Measurements from ENCODE around the gene SCLY.
"Not testable (repeated sequence)": the region's sequence is repeated elsewhere in the genome, so short reads cannot be mapped to it uniquely, and the experiment has no call there.

The SCLY gene

GRCh38 chr2:238059505-238059904 lies 1.3 kb upstream of the SCLY start:
- DNase-seq (ENCODE audit: low read depth, low spot score), result no peak
- Histone ChIP-seq H3K4me1 (ENCODE audit: control insufficient read depth, insufficient read depth, low read length) (no peaks in the 10 kb centered on the region; the same call in 1 of the 2 replicates), H3K27me3 (ENCODE audit: control insufficient read depth, insufficient read depth, low read length) (no peaks in the 10 kb centered on the region), H3K36me3 (ENCODE audit: control insufficient read depth, insufficient read depth, low read length) (no peaks in the 10 kb centered on the region; the same call in 1 of the 2 replicates), H3K4me3 (ENCODE audit: low read length) (no peak overlapping the region), H3K27ac (ENCODE audit: low read length) (no peak overlapping the region), H3K9me3 (ENCODE audit: control insufficient read depth, insufficient read depth, low read length) (no peaks in the 10 kb centered on the region)
- no CpG with 5 or more reads among the region's 3 CpGs for WGBS (ENCODE audit: insufficient coverage, insufficient read length)

GRCh38 chr2:238060096-238060541 lies 682 bp upstream of the SCLY start:
- WGBS (ENCODE audit: insufficient coverage, insufficient read length), result no CpG with 5 or more reads among the region's 18 CpGs

GRCh38 chr2:238061315-238062202 lies 758 bp downstream of the SCLY start:
- Histone ChIP-seq H3K4me3 (ENCODE audit: low read length) (peak overlapping the region; percentile 82), H3K27me3 (ENCODE audit: control insufficient read depth, insufficient read depth, low read length) (no peaks in the 10 kb centered on the region), H3K36me3 (ENCODE audit: control insufficient read depth, insufficient read depth, low read length) (peaks cover 5% of the 10 kb centered on the region), H3K4me1 (ENCODE audit: control insufficient read depth, insufficient read depth, low read length) (no peaks in the 10 kb centered on the region; the same call in 1 of the 2 replicates), H3K9me3 (ENCODE audit: control insufficient read depth, insufficient read depth, low read length) (no peaks in the 10 kb centered on the region), H3K27ac (ENCODE audit: low read length) (no peak overlapping the region)
- DNase-seq (ENCODE audit: low read depth, low spot score), result peak; percentile 22
- WGBS (ENCODE audit: insufficient coverage, insufficient read length), result no CpG with 5 or more reads among the region's 29 CpGs

More at GRCh38 chr2:238060096-238060541, 682 bp upstream of the SCLY start:
- Histone ChIP-seq H3K4me1 (ENCODE audit: control insufficient read depth, insufficient read depth, low read length) (no peaks in the 10 kb centered on the region; the same call in 1 of the 2 replicates), H3K27ac (ENCODE audit: low read length) (no peak overlapping the region), H3K9me3 (ENCODE audit: control insufficient read depth, insufficient read depth, low read length) (no peaks in the 10 kb centered on the region), H3K36me3 (ENCODE audit: control insufficient read depth, insufficient read depth, low read length) (no peaks in the 10 kb centered on the region; the same call in 1 of the 2 replicates), H3K4me3 (ENCODE audit: low read length) (peak overlapping the region; percentile 73), H3K27me3 (ENCODE audit: control insufficient read depth, insufficient read depth, low read length) (no peaks in the 10 kb centered on the region)
- no peak for DNase-seq (ENCODE audit: low read depth, low spot score)

- peaks cover 11% of the 10 kb centered on the region for H3K36me3 ChIP-seq (ENCODE audit: control insufficient read depth, insufficient read depth, low read length)
- H3K9me3 ChIP-seq (ENCODE audit: control insufficient read depth, insufficient read depth, low read length), result no peaks in the 10 kb centered on the region
- no peaks in the 10 kb centered on the region; the same call in 1 of the 2 replicates for H3K4me1 ChIP-seq (ENCODE audit: control insufficient read depth, insufficient read depth, low read length)
- H3K27me3 ChIP-seq (ENCODE audit: control insufficient read depth, insufficient read depth, low read length), result no peaks in the 10 kb centered on the region
- H3K27ac ChIP-seq (ENCODE audit: low read length), result no peak overlapping the region
- no peak for DNase-seq (ENCODE audit: low read depth, low spot score)
- WGBS (ENCODE audit: insufficient coverage, insufficient read length), result no CpG with 5 or more reads among the region's 8 CpGs
- H3K4me3 ChIP-seq (ENCODE audit: low read length), result no peak overlapping the region
These were observed 2.8 kb downstream of the SCLY start for GRCh38 chr2:238063414-238064189.

- no peak overlapping the region for H3K27ac ChIP-seq (ENCODE audit: low read length)
- H3K36me3 ChIP-seq (ENCODE audit: control insufficient read depth, insufficient read depth, low read length), result peaks cover 14% of the 10 kb centered on the region
- no peak overlapping the region for H3K4me3 ChIP-seq (ENCODE audit: low read length)
- H3K9me3 ChIP-seq (ENCODE audit: control insufficient read depth, insufficient read depth, low read length), result no peaks in the 10 kb centered on the region
- WGBS (ENCODE audit: insufficient coverage, insufficient read length), result no CpG with 5 or more reads among the region's 7 CpGs
- no peak for DNase-seq (ENCODE audit: low read depth, low spot score)
- H3K27me3 ChIP-seq (ENCODE audit: control insufficient read depth, insufficient read depth, low read length), result no peaks in the 10 kb centered on the region
- H3K4me1 ChIP-seq (ENCODE audit: control insufficient read depth, insufficient read depth, low read length), result no peaks in the 10 kb centered on the region; the same call in 1 of the 2 replicates
These were observed 3.6 kb downstream of the SCLY start for GRCh38 chr2:238064376-238064775.

- Histone ChIP-seq H3K27ac (ENCODE audit: low read length) (no peak overlapping the region), H3K27me3 (ENCODE audit: control insufficient read depth, insufficient read depth, low read length) (no peaks in the 10 kb centered on the region), H3K36me3 (ENCODE audit: control insufficient read depth, insufficient read depth, low read length) (peaks cover 20% of the 10 kb centered on the region), H3K4me1 (ENCODE audit: control insufficient read depth, insufficient read depth, low read length) (no peaks in the 10 kb centered on the region; the same call in 1 of the 2 replicates), H3K9me3 (ENCODE audit: control insufficient read depth, insufficient read depth, low read length) (no peaks in the 10 kb centered on the region), H3K4me3 (ENCODE audit: low read length) (no peak overlapping the region)
- WGBS (ENCODE audit: insufficient coverage, insufficient read length), result no CpG with 5 or more reads among the region's 18 CpGs
- no peak for DNase-seq (ENCODE audit: low read depth, low spot score)
These were observed 4.5 kb downstream of the SCLY start for GRCh38 chr2:238065071-238065846.

- no peaks in the 10 kb centered on the region for H3K9me3 ChIP-seq (ENCODE audit: control insufficient read depth, insufficient read depth, low read length)
- H3K36me3 ChIP-seq (ENCODE audit: control insufficient read depth, insufficient read depth, low read length), result peaks cover 20% of the 10 kb centered on the region
- H3K4me3 ChIP-seq (ENCODE audit: low read length), result no peak overlapping the region
- H3K4me1 ChIP-seq (ENCODE audit: control insufficient read depth, insufficient read depth, low read length), result no peaks in the 10 kb centered on the region; the same call in 1 of the 2 replicates
- no peak overlapping the region for H3K27ac ChIP-seq (ENCODE audit: low read length)
- no peaks in the 10 kb centered on the region for H3K27me3 ChIP-seq (ENCODE audit: control insufficient read depth, insufficient read depth, low read length)
- no peak for DNase-seq (ENCODE audit: low read depth, low spot score)
- WGBS (ENCODE audit: insufficient coverage, insufficient read length), result no CpG with 5 or more reads among the region's 9 CpGs
These were observed 5.4 kb downstream of the SCLY start for GRCh38 chr2:238066218-238066617.

- not testable (repeated sequence) for H3K9me3 ChIP-seq (ENCODE audit: control insufficient read depth, insufficient read depth, low read length); H3K27ac ChIP-seq (ENCODE audit: low read length); DNase-seq (ENCODE audit: low read depth, low spot score); H3K4me1 ChIP-seq (ENCODE audit: control insufficient read depth, insufficient read depth, low read length); H3K27me3 ChIP-seq (ENCODE audit: control insufficient read depth, insufficient read depth, low read length); H3K4me3 ChIP-seq (ENCODE audit: low read length)
- H3K36me3 ChIP-seq (ENCODE audit: control insufficient read depth, insufficient read depth, low read length), result peaks cover 20% of the 10 kb centered on the region
- WGBS (ENCODE audit: insufficient coverage, insufficient read length), result no CpG with 5 or more reads among the region's 7 CpGs
These were observed 5.9 kb downstream of the SCLY start for GRCh38 chr2:238066718-238067117.

- no peak for DNase-seq (ENCODE audit: low read depth, low spot score)
- no CpG with 5 or more reads among the region's 7 CpGs for WGBS (ENCODE audit: insufficient coverage, insufficient read length)
- Histone ChIP-seq H3K36me3 (ENCODE audit: control insufficient read depth, insufficient read depth, low read length) (peaks cover 20% of the 10 kb centered on the region), H3K4me1 (ENCODE audit: control insufficient read depth, insufficient read depth, low read length) (no peaks in the 10 kb centered on the region; the same call in 1 of the 2 replicates), H3K27ac (ENCODE audit: low read length) (no peak overlapping the region), H3K27me3 (ENCODE audit: control insufficient read depth, insufficient read depth, low read length) (no peaks in the 10 kb centered on the region), H3K4me3 (ENCODE audit: low read length) (no peak overlapping the region), H3K9me3 (ENCODE audit: control insufficient read depth, insufficient read depth, low read length) (no peaks in the 10 kb centered on the region)
These were observed 7.1 kb downstream of the SCLY start for GRCh38 chr2:238067939-238068338.
